Erythroblast (primary cell): ENCODE data around the gene CARD19.

Source experiments
- DNase-seq, 2 experiments: peaks; one replicate each; lab custom pipeline; 2025; lab: John Stamatoyannopoulos, UW
- GATA1 ChIP-seq: IDR thresholded peaks from 2 replicates; pipeline ENCODE4 v1.6.1; 2011; ENCODE audit warnings: low read depth, mild to moderate bottlenecking, control low read depth, low read length, moderate library complexity
- POLR2A ChIP-seq: IDR thresholded peaks from 2 replicates; pipeline ENCODE4 v1.6.1; 2011; ENCODE audit warnings: mild to moderate bottlenecking, low read length

The CARD19 gene

DNA sequence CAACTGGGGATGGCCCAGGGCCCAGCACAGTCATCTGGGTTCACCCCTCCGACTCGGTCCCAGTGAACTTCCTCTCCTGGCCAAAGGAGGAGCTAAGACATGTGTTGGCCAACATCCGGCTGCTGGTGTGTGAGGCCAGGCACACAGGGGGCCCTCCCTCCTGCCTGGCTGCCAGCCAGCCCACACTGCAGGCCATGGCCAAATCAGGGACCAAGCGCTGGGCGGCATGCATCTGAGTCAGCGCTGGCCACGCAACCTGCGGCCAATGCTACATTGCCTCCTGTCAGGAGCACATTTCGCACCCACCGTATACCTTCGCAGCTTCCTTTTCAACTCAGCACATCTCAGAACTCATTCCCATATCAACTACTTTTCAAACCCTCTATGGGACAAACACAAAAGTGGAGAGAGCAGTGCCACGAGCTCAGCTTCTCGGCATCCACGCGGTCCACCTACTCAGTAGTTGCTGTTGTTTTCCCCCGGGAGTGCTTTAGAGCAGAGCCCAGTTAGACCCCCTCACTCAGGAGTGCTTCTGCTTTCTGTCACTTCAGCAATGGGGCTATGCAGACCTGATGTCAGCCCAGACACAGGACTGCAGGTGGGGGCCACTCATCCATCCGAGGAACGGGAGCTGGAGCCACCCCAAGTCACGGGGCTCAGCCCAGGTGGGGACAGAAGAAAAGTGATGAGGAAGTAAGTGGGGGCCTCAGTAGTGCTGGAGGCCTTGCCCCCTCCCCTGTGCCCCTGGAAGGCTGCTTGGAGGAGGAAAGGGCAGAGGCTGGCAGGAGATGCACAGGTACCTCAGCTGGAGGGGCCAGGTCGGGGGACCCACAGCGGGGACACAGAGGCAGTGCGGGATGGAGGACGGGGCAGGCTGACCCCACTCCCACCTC is 24.2 kb downstream of the CARD19 start:
- no peak for TF ChIP-seq POLR2A
- no peak for TF ChIP-seq GATA1
- DNase-seq = peak; percentile 86 to 91

DNA sequence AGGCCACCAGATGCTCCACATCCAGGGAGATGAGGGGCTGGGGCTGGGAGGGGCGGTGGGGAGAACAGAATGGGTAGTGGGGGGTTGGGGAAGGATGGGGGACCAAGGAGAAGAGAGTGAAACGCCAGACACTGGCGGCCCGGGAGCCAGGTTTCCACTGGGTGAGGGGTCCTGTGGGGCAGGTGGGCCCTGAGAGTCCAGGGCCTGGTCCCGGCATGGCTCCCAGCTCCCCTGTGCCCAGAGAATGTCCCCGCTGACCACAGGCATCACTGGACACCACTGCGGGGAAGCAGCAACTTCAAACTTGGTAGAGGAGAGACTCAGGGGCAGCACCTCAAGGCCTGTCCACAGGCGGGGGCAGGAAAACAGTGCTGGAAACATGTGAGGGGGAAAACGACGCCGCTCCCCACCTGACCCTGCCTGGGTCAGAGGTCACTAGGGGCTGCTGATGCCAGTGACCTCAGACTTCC is 24.9 kb downstream of the CARD19 start:
- DNase-seq = no peak
- TF ChIP-seq POLR2A (no peak), GATA1 (no peak)

DNA sequence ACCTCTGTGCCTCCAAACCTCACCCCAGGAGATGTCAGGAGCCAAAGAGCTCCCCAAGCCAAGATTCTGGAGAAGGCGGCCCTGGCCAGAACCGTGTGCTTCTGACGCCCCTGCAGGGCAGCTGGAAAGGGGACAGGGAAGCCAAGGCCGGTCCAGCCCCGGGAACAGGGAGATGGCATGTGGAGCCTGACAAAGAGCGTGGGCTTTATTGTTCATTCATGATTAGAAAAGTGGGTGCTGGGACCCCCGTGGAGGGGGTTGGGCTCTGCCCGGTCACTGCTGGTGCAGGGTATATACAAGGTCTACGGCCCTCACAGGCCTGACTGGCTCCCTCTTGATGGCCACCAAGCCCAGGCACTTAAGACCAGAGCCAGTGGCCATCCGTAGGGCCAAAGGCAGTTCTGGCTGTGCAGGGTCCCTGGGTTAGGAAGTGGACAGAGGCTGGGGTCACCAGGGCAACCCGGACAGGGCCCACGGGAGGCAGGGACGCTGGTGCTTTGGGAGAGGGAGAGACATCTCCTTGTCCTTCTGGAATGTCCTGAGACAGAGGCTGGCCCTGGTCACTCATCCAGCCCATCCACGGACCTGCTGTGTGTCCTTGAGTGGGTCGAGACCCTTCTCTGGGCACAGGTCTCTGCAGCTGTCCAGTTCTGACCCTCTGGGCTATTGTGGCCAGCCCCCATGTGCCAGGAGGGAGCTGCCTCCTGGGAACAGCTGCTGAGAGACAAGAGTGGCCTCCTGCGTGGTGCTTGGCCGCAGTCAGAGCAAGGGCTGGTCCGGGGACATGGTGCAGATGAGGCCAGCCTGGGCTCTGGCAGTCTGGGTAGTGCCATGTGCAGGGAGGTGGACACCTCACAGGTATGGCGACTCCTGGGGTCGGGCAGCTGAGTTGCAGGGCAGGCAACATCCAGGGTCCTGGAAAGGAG is 25.6 kb downstream of the CARD19 start:
- TF ChIP-seq GATA1 (no peak), POLR2A (no peak)
- no peak for DNase-seq

DNA sequence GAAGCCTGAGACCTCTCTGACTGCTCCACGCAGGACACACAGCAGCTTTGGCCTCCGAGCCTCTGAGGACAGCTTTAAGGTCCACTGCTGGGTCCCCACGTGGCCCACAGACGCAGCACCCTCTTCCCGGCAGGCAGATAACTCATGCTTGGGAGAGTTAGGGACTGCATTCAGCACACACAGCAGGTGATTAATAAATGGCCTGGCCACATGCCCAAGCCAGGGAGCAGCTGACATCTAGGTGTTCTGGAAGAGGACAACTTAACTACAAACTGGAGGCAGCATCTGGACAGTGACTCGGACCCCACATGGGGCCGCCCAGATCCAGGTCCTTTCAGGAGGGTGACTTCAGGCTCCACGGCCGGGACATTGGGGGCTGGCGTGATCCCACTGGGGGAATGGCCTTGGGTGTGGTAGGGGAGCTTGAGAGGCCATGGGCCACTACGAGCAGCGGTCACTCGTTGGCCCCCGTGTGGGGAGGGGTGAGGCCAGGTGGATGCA is 26.8 kb downstream of the CARD19 start:
- DNase-seq = no peak
- no peak for TF ChIP-seq POLR2A
- TF ChIP-seq GATA1 = no peak

DNA sequence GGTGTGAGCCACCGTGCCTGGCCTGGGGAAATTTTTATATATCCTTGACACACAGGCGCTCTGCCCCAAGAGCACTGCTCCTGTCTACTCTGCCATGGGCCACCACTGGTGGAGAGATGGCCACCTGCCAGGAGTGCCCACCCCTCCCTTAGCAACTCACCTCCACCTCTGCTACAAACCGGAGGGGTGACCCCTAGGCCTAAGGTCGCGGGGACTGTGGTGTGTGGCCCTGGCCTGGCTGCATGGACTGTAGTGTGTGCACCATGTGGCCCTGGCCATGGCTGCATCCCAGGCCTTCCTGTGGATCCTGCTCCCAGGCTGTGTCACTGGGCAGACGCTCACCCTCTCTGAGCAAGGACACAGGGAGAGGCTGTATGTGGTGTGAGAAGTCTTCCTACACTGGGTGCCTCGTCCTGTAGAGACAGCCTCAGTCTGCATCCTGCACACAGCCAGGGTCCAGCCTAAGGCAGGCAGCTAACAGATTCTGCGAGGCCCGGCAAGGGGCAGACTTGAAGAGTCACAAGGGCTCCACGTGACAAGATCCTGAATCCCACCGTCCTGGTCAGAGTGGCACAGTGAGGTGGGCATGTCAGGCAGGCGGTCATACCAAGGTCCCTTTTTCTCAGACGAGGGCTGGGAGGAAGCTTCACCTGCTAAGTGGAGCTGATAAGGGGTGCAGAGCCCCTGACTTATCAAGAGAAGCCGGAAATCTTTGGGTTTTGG is 27.7 kb downstream of the CARD19 start:
- DNase-seq = no peak
- TF ChIP-seq POLR2A (no peak), GATA1 (no peak)

DNA sequence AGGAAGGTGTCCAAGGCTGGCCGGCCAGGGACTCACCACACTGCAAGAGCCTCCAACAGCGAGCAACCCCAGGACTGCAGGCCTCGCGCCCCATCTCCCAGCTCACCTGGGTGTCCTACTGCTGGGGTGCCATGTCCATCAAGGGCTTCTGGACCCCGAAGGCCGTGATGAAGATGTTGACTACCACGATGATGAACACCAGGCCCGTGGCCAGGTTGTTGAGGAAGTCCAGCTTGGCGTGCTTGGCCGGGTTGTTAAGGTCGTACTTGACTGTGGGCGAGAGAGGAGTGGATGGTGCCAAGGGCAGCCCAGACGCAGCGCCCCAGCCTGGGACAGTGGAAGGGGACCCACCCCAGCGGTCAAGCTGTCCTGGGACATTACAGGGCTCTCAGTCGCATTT is 28.8 kb downstream of the CARD19 start:
- TF ChIP-seq GATA1 (no peak), POLR2A (no peak)
- no peak for DNase-seq

DNA sequence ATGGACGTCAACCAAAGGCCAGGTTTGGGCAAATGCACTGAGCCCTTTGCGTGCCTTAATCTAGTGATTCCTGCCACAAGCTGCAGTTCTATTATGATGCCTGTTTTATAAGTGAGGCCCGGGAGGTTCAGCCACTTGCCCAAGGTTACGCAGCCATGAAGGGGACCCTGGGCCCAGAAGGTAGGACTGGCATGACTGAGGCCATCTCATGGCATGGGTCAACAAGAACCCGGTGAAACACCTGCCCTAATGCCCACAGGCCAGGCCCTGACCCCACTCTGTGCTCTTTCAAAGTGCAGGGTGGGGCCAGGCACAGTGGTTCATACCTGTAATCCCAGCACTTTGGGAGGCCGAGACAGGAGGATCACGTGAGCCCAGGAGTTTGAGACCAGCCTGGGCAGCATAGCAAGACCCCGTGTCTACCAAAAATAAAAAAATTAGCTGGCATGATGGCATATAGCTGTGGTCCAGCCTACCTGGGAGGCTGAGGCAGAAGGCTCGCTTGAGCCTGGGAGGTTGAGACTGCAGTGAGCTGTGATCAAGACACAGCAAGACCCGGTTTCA is 29.4 kb downstream of the CARD19 start:
- no peak for TF ChIP-seq GATA1
- no peak for TF ChIP-seq POLR2A
- no peak for DNase-seq

DNA sequence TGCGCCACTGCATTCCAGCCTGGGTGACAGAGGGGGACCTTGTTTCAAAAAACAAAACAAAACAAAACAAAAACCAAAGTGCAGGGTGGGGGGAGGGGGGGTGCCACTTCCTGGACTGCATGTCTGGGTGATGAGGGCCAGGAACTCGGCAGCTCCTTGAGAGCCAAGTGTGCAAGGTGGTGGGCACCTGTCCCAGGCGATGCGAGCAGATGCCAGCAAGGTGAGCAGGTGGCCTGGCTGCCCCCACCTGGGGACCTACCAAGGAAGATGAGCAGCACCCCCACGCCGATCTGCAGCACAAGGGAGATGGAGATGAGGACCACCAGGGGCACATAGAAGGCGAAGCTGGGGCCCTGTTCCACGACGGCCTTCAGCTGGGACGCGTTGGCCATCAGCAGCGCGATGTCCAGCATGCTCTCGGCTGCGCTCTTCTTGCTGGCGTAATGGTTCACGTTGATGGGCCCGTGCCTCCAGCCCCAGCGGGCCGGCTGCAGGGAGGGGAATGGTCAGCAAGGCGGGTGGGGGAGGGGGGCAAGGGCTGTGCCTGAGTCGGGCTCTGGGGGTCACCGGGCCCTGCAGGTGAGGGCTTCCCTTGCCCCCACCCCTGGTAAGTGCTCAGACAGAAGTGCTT is 30.2 kb downstream of the CARD19 start:
- DNase-seq = no peak
- TF ChIP-seq POLR2A (no peak), GATA1 (no peak)

DNA sequence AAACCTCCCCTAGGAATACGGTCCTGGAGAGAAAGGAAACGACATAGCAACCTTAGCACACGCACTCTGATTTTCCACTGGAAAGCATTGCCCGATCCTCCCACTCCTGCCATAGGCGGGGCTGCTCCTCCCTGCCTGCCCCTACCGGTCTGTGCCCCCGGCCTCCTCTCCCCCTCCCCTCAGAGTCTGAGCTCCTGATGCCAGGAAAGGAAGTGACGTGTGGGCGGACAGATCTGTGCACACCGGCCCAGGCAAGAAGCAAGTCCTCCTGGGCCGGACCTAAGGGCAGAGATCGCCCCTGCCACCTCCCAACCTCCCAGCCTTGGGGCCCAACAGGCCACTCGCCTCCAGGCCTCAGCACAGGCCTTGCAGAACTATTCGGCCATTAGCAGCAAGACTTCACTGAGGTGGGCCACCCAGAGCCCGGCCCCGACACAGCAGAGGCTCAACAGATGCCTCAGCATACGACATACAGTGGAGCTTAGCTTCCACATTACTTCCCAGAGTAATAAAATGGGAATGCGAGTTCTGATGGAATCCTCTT is 30.9 kb downstream of the CARD19 start:
- DNase-seq = no peak
- TF ChIP-seq GATA1 = no peak
- TF ChIP-seq POLR2A = no peak

DNA sequence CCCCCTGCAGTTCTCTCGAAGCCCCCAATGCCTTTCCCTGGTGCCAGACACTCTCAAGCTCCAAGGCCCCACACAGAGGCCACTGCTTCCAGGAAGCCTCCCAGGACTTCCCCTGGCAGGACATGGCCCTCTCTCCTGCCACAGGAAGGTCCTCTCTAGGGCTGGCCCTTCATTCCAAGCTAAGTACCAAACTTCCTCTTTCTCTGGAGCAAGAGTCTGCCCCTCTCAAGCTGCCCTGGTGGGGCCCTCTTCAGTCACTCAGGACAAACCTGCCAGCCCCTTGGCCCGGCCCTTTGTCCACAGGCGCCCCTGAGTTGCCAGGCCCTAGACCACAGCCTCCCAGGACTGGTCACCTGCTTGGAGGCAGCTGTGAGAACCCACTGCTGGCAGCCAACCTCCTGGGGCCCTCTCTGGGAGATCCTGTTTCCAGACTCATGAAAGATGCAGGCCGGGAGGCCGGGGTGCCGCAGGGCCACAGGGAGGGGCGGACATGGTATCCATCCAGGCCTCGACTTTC is 31.4 kb downstream of the CARD19 start:
- no peak for DNase-seq
- TF ChIP-seq POLR2A = no peak
- TF ChIP-seq GATA1 = no peak

DNA sequence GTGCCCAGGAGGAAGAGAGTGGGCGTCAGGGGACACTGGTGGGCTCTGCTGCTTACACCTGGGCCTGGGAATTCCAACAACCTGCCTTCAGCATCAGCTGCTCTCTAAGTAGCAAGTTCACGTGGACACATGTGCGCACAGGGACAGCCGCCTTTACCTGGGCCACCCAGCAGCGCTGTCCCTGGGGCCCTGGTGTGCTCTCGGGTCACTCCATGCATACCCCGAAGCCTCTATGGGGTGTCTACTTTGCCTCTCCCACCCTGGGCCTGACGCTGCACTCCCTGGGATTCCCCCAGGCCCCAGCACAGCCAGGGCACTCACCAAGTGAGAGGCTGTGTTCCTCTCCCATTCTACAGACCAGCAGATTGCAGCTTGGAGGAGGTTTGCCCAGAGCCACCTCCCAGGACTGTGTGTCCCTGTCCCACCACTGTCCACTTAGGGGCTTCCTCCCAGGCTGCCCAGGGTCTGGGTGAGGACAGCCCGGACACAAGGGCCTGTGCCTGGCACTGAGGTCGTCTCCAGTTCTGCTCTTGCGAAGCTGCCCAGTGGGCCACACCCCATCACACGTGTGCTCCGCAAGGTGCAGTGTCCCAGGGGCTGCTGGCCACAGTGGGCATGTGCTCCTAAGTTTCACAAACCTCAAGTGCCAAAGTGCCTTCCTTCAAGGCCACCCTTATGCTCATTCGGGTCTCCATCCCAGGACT is 32.1 kb downstream of the CARD19 start:
- DNase-seq = no peak
- TF ChIP-seq GATA1 (no peak), POLR2A (no peak)

DNA sequence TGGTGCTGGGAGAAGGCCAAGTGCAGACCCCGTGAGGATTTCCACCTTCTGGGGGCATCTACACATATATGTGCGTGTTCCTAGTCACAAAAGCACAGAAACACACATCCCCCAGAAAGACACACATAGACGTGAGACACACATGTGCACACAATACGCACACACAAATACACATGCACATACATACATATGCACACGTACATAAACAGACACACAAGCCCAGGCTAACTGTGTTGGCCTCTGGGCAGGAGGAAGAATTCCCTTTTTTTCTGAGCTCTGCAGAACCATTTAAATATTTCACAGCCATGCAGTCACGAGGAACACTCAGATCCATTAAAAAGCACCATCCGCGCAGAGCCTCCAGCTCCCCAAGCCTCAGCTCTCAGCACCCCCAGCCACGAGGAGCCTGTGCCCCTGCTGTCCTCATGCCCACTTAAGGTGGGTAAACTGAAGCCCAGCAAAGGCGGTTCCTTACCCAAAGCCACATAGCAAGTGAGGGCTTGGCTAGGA is 32.8 kb downstream of the CARD19 start:
- no peak for DNase-seq
- no peak for TF ChIP-seq POLR2A
- TF ChIP-seq GATA1 = no peak
